Esophagus muscularis mucosa (tissue), 4 donors: ENCODE measurements around the gene DCLRE1C. TPM values are rescaled to one million over a fixed set of nuclear protein-coding genes. Genes with fewer than 3 reads are reported as not detected.
A peak's percentile ranks its signal among the peaks of the same experiment; 100 is the strongest.
"Not testable (repeated sequence)": the region's sequence is repeated elsewhere in the genome, so short reads cannot be mapped to it uniquely, and the experiment has no call there.

Source experiments
- DNase-seq: peaks from one replicate; pipeline ENCODE4 v3.0.0-alpha.2; 2017; ENCODE audit errors: extremely low spot score
- H3K27ac ChIP-seq, 4 donors: fragments of 200-600 bp; sonication (generic); replicated peaks in 1 of 4; 1 replicate in 3 of 4; 2 replicates in 1 of 4; pipeline ENCODE4 v1.5.1; 2016 to 2019; ENCODE audit warnings: mild to moderate bottlenecking in 1 of 4
- H3K27me3 ChIP-seq, 4 donors: fragments of 200-600 bp; sonication (generic); one replicate each; pipeline versions ENCODE4 v1.5.1 to v1.6.0; 2016 to 2019
- H3K36me3 ChIP-seq, 4 donors: fragments of 200-600 bp; sonication (generic); one replicate each; pipeline ENCODE4 v1.5.1; 2016 to 2019
- H3K4me1 ChIP-seq, 4 donors: fragments of 200-600 bp; sonication (generic); one replicate each; pipeline ENCODE4 v1.5.1; 2016 to 2019
- H3K4me3 ChIP-seq, 4 donors: fragments of 200-600 bp; sonication (generic); 1 replicate in 2 of 4; 2 replicates in 2 of 4; pipeline ENCODE4 v1.5.1; 2016 to 2019; ENCODE audit warnings: mild to moderate bottlenecking in 4 of 4, moderate library complexity in 1 of 4
- H3K9me3 ChIP-seq, 4 donors: fragments of 200-600 bp; sonication (generic); 1 replicate in 3 of 4; 2 replicates in 1 of 4; pipeline ENCODE4 v1.5.1; 2016 to 2019
- CTCF ChIP-seq, 3 experiments: fragments of 200-600 bp in 2 of 3; fragments of 450-650 bp in 1 of 3; sonication (generic) in 2 of 3; IDR thresholded peaks; one replicate each; pipeline ENCODE4 v1.5.1; 2017 to 2019; ENCODE audit warnings: antibody characterized with exemption in 3 of 3, mild to moderate bottlenecking in 2 of 3, moderate library complexity in 1 of 3
- EP300 ChIP-seq: sonication (generic); formaldehyde crosslinking; IDR thresholded peaks from one replicate; pipeline ENCODE4 v1.6.1; 2017; ENCODE audit warnings: antibody characterized with exemption
- POLR2A ChIP-seq: fragments of 450-650 bp; IDR thresholded peaks from one replicate; pipeline ENCODE4 v1.6.1; 2017; ENCODE audit warnings: antibody characterized with exemption, moderate library complexity, mild to moderate bottlenecking, low read depth
- POLR2AphosphoS5 ChIP-seq, 2 donors: sonication (generic); formaldehyde crosslinking; IDR thresholded peaks; one replicate each; pipeline ENCODE4 v1.6.1; 2017; ENCODE audit warnings: antibody characterized with exemption in 2 of 2
- WGBS: methylation state at CpG from one replicate; pipeline ENCODE4 v1.1.5; 2018; 5-methylcytosine and 5-hydroxymethylcytosine counted together
- intact Hi-C: fragments of 100-400 bp; cut with DNase I; formaldehyde crosslinking; loops from one replicate; pipeline ENCODE4 v1.15.1; 2023
- total RNA-seq, 4 donors: library from RNA; depleted of rRNA; stranded (reverse); fragments of >200 nt; gene quantifications; one replicate each; pipeline versions ENCODE4 v1.1.0 to v1.2.1, GENCODE V29; 2016

The DCLRE1C gene
- total RNA-seq, 4 donors from 2014 or later: 6.6 to 12.8 (median 10.6) TPM

DNA sequence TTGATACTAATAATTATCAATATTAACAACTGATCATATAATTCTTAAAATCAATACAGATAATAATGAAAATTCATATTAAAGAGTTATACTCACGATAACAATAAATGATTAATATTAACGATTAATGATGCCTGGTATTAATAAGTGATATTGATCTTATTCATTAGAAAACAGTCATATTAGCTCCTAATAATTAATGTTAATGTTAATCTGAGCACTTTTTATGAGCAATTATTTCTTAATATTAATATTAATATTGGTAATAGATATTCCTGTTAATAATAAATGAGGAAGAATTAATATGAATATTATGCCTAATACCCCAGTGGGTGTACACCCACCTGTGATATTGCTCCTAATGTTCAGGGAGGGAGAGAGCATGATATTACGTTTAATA, 28.8 kb upstream of the DCLRE1C start:
- H3K27me3 ChIP-seq: peaks cover 0 to 5% (median 0%) of the 10 kb centered on the region in 4 donors
- no peaks in the 10 kb centered on the region for H3K36me3 ChIP-seq
- no peaks in the 10 kb centered on the region for H3K9me3 ChIP-seq
- no peak overlapping the region for H3K27ac ChIP-seq
- H3K4me1 ChIP-seq: no peaks in the 10 kb centered on the region
- TF ChIP-seq CTCF (IDR thresholded peaks at IDR 0.05) (no peak), EP300 (no peak), POLR2AphosphoS5 (IDR thresholded peaks at IDR 0.05) (no peak), POLR2A (no peak)
- intact Hi-C loops: no loop called here
- DNase-seq: no peak
- no peak overlapping the region for H3K4me3 ChIP-seq
- 93% methylated on average over 3 of the region's 3 CpGs for WGBS

DNA sequence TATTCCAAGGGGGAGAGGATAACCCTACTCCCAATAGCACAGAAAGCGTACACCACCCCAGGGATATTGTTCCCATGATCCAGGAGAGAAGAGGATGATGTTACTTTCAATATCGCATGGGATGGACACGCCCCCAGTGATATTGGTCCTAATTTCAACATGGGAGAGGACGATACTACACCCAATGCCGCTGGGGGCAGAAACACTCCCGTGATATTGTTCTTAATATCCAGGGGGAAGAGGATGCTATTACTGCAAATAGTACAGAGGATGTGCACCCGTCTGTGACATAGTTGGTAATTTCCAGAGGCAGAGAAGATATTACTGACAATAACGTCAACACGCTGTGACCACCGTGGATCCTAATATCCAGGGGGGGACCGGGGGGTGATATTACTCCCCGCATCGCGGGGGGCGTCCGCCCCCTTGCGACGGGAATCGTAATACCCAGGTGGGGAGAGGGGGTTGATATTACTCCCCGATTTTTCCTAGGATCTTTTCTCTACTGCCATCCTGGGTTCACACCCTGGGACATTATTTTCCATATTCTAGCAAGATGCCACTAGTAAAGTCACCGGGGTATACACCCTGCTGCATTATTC, 21.9 kb upstream of the DCLRE1C start:
- no peaks in the 10 kb centered on the region for H3K9me3 ChIP-seq
- H3K27ac ChIP-seq: no peak overlapping the region
- no peaks in the 10 kb centered on the region for H3K36me3 ChIP-seq
- WGBS: 32% methylated on average over 19 of the region's 21 CpGs
- no peaks in the 10 kb centered on the region for H3K4me1 ChIP-seq
- H3K4me3 ChIP-seq: no peak overlapping the region
- DNase-seq: no peak
- intact Hi-C loops: no loop called here
- TF ChIP-seq EP300 (no peak), CTCF (IDR thresholded peaks at IDR 0.05) (peak in 1 of 3 experiments; percentile 16)
- H3K27me3 ChIP-seq: peaks cover 0 to 13% (median 0%) of the 10 kb centered on the region in 4 donors

GRCh38 chr10:14974153-14974998, 20.5 kb upstream of the DCLRE1C start:
- WGBS: 51% methylated on average over 15 of the region's 15 CpGs
- peaks cover 0 to 13% (median 0%) of the 10 kb centered on the region in 4 donors for H3K27me3 ChIP-seq
- H3K9me3 ChIP-seq, H3K4me3 ChIP-seq, H3K4me1 ChIP-seq, intact Hi-C loops, H3K36me3 ChIP-seq, DNase-seq, H3K27ac ChIP-seq: not testable (repeated sequence)

DNA sequence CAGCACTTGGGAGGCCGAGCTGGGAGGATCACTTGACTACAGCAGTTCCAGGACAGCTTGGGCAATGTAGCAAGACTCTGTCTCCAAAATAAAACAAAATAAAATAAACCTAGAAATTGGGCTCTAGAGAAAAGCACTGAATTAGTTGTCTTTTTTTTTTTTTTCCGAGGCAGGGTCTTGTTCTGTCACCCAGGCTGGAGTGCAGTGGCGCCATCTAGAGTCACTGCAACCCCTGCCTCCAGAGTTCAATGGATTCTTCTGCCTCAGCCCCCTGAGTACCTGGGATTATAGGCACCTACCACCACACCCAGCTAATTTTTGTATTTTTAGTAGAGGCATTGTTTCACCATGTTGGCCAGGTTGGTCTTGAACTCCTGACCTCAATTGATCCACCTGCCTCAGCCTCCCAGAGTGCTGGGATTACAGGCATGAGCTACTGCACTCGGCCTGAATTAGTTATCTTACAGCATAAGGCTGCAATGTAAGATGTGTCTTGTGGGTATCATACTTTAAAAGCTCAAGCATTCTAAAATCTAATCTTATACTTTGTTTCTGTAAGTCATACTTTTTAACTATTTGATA, 18.1 kb upstream of the DCLRE1C start:
- no peaks in the 10 kb centered on the region for H3K36me3 ChIP-seq
- H3K4me1 ChIP-seq: no peaks in the 10 kb centered on the region
- H3K27me3 ChIP-seq: peaks cover 0 to 13% (median 0%) of the 10 kb centered on the region in 4 donors
- H3K27ac ChIP-seq: no peak overlapping the region
- intact Hi-C loops: no loop called here
- peak; percentile 28 to 48 (median 32) for TF ChIP-seq CTCF (IDR thresholded peaks at IDR 0.05)
- no peak for TF ChIP-seq POLR2A
- TF ChIP-seq EP300: no peak
- no peak for TF ChIP-seq POLR2AphosphoS5 (IDR thresholded peaks at IDR 0.05)
- no peaks in the 10 kb centered on the region for H3K9me3 ChIP-seq
- H3K4me3 ChIP-seq: no peak overlapping the region
- WGBS: 53% methylated on average over 4 of the region's 4 CpGs
- DNase-seq: no peak

GRCh38 chr10:14967897-14968296, 14.0 kb upstream of the DCLRE1C start:
- intact Hi-C loops: no loop called here
- TF ChIP-seq POLR2A: no peak
- TF ChIP-seq POLR2AphosphoS5 (IDR thresholded peaks at IDR 0.05): no peak
- TF ChIP-seq CTCF (IDR thresholded peaks at IDR 0.05): no peak
- TF ChIP-seq EP300: no peak
- Histone ChIP-seq H3K9me3 (no peaks in the 10 kb centered on the region), H3K27me3 (no peaks in the 10 kb centered on the region), H3K4me3 (no peak overlapping the region), H3K36me3 (no peaks in the 10 kb centered on the region), H3K27ac (no peak overlapping the region), H3K4me1 (no peaks in the 10 kb centered on the region)
- 94% methylated on average over 2 of the region's 2 CpGs for WGBS
- no peak for DNase-seq
